Body of pancreas (tissue), 4 donors: ENCODE measurements around the gene IGF1R.

ENCODE experiments used
- CTCF ChIP-seq, 7 experiments: fragments of 450-650 bp in 4 of 7; fragments of 200-600 bp in 3 of 7; sonication (generic) in 3 of 7; IDR thresholded peaks; one replicate each; pipeline ENCODE4 v1.5.1; 2016 to 2019; ENCODE audit warnings: antibody characterized with exemption in 7 of 7
- POLR2A ChIP-seq, 3 donors: fragments of 450-650 bp; IDR thresholded peaks; one replicate each; pipeline ENCODE4 v1.6.1; 2016; ENCODE audit warnings: antibody characterized with exemption in 3 of 3, mild to moderate bottlenecking in 2 of 3

GRCh38 chr15:98923171-98923570 lies 274.8 kb downstream of the IGF1R start:
- TF ChIP-seq POLR2A (IDR thresholded peaks at IDR 0.05) (no peak), CTCF (IDR thresholded peaks at IDR 0.05) (no peak)
